SIG-M5 treated with dmso at 0.1 percent for 504 hours (cell line): ENCODE data around the gene ACSL6.
"Not testable (repeated sequence)": the region's sequence is repeated elsewhere in the genome, so short reads cannot be mapped to it uniquely, and the experiment has no call there.

ENCODE experiments used
- DNase-seq: peaks from one replicate; lab custom pipeline; 2025; ENCODE audit not compliant: unreplicated experiment; lab: John Stamatoyannopoulos, UW

ACSL6 gene

DNA sequence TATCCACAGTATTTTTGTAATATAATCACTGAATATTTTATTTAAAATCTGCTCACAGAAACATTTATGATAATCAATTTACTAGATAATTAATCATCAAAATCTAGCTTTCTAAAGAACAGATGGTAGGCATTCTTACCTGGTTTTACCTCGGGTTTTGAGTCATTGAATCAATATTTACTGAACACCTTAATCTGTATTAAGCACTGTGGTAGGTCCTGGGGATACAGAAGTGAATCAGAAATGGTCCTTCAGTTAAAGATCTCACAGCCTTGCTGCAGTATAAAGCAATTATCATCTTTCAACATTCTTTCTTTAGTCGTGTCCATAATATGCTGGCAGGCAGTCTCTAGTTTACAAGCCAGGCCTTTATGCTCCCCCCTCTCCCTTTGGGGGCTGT lies 64.0 kb downstream of the ACSL6 start:
- no peak for DNase-seq

DNA sequence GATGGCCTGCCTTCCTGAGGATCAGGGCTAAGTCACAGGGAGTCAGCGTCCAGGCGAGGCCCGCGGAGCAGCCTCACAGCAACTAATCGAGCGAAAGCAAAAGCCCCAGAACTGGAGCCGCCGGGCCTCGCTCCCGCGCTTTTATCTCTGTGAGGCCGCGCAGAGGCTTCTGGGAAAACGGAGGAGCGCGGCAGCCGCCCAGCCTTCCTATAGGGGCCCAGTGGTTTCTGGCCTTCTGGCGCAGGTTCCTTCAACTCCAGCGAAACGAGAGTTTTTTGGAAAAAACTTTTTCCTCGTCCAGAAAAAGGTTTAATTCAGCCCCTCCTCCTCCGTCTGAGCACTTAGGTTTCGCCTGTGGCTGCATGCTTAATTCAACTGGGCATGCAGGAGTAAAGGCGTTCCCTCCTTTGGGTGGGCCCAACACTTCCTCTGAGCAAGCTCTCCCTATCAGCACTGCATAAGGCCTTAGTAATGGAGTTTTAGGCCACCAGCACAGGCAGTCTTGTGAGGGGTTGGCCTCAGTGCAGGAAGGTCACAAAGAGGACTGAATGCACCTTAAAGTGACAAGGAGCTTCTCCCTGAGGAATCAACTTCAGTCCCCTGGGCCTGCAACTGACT lies 65.8 kb downstream of the ACSL6 start, which contains the start of gene MEIKIN:
TSS of gene MEIKIN (minus strand) at position 113 of the 618 bp plus-strand sequence. CDS start 158 bp downstream, outside the sequence.
- DNase-seq, result no peak

DNA sequence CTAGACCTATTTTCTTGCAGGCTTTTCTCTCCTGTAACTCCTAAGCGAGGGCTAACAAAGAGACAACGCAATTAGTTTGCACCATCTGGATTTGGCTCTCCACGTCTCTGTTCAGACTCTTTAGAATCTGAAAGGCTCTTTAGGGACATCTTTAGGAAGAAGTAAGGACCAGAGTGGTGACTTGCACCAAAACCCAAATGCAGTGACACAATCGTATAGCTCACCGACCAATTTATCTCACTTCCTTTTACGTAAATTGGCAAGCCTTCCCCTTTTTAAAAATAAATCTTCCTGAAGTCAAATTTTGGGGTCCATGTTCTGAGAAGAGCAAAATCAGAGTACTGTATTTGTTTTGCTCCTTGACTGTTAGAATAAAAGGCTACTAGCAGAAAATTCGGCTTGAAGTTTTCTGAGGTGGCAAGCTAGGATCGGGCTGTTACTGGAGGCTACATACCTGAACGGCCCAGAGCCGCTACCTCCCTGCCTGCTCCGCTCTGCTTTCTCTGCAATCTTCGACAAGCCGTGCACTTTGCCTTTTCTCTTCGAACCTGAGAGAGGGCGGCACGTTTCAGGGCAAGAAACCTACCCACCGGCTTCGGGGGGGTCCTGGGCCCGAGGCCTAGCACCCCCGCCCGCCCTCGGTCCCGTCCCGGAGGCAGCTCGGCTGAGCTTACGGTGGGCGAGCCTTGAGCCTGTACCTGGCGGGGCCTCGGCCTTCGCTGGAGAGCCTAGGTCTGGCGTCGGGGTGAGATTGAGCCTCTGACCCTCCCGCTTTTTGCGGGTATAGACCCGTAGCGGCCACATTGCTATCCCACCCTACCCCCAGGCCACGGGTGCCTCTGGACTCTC lies 66.5 kb downstream of the ACSL6 start:
- peak; percentile 71 for DNase-seq

DNA sequence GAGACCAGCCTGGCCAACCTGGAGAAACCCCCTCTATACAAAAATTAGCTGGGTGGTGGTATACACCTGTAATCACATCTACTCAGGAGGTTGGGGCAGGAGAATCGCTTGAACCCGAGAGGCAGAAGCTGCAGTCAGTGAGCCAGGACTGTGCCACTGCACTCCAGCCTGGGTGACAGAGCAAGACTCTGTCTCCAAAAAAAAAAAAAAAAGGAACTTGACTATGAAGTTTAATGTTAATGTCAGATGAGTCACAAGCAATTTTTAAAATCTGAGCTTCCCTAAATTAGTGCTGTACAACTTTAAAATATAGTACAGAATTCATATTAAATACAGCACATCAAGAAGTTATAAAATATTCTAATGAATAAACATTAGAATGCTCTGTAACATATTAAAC lies 67.5 kb downstream of the ACSL6 start:
- DNase-seq, result peak; percentile 11

DNA sequence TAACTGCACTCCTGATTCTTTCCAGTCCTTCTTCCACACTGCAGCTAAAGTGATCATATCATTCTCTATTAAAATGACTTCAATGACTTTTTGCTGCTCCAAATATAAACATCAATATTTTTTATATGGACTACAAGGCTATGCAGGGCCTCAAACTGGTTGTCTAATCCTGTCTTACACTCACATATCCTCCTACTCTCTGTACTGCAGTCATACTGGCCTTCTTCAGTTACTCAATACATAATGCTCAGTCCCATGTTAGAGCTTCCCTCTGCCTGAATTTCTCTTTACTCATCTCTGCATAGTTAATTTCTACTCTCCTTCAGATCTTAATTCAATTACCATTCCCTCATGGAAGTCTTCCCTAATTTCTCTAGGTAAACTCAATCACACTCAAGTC lies 69.4 kb downstream of the ACSL6 start:
- DNase-seq, result no peak

DNA sequence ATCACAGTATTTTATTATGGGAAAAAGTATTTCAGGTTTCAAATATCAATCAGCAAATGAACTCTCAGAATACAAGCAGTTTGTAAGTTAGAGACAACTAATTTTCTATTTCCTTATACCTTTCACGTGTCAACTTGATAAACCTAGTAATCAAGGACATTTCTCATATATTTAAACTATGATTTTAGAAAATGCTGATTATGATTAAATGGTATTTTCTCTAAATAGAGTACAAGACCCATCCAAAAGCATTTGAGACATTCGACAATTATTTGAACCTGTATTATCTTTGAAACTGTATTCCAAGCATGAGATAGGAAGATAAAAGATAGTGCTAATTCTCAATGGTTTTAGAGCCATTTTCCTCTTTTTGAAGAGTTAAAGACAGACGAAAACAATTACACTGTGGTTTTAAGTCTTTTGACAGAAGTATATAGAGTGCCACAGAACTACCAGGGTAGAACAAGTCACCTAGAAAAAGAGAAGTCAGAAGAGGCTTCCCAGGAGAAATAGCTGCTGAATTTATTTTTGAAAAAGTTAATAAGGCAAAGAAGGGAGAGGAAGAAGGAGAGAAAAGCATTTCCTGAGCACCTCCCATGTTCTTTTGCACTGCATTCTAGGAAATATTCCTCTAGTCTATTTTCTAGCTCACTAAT lies 71.6 kb downstream of the ACSL6 start:
- DNase-seq, result no peak

DNA sequence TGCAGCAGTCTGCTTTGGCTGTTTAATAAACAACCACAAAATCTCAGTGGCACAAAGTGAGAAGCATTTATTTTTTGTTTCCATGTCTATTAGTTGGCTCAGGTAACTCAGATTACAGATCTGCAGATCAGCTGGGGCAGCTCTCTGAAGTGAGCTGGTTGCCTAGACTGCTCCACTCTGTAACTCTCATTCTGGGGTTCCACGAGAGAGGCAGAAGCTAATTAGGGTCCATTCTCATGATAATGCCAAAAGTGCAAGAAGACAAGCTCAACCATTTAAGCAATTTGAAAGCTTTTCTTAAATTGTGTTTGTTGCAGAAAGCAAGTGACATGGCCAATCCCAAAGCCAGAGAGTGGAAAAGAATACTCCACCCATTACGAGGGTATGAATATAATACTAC lies 79.2 kb downstream of the ACSL6 start:
- DNase-seq, result no peak

DNA sequence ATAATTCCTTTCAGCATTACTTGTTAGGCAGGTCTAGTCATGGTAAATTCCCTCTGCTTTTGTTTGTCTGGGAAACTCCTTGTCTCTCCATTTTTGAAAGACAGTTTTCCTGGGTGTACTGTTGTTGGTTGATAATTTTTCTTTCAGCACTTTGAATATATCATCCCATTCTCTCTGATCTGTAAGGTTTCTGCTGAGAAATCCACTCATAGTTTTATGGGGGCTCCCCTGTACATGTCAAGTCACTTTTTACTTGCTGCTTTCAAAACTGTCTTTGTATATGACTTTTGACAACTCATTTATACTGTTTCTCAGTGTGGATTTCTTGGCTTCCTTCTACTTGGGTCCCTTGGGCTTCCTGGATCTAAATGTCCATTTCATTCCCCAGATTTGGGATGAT lies 82.5 kb downstream of the ACSL6 start:
- no peak for DNase-seq

DNA sequence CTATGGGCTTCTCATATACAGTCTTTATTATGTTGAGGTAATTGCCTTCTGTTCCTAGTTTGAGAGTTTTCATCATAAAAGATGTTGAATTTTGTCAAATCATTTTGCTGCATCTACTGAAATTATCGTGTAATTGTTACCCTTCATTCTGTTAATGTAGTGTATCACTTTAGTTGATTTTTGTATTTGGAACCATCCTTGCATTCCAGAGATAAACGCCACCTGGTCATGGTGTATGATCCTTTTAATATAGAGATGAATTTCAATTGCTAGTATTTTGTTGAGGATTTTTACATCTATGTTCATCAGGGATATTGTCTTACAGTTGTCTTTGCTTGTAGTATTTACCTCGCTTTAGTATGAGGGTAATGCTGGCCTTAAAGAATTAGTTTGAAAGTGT lies 85.3 kb downstream of the ACSL6 start:
- DNase-seq, result no peak

DNA sequence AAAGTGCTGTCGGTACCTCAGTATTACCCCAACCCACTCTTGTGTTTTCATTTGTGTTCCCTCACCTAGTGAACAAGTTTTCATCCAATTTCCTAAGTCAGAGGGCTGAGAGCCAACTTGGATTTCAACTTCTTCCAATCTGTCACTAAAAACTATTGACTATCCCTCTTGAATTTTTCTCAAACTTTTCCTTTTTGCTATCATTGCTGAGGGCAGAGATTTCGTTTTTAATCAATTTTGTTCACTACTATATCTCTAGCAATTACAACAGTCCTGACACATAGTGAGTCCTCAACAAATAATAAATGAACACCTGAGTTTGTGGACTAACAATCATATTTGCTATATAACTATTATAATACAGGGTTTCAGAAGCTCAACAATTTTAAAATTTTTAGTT lies 95.0 kb downstream of the ACSL6 start:
- no peak for DNase-seq

DNA sequence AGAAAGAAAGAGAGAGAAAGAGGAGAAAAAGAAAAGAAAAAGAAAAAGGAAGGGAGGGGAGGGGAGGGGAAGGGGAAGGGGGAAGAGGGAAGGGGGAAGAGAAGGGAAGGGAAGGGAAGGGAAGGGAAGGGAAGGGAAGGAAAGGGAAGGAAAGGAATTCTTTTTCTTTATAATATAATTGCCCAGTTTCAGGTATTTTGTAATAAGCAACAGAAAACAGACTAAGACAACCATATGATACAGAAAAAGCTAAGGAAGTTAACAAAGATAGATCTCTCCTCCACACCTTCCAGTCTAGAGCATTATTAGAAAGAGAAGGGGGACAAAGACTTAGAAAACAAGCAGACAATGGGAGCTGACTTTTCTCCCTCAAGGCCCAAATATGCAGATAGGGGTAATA lies 97.0 kb downstream of the ACSL6 start:
- no peak for DNase-seq

DNA sequence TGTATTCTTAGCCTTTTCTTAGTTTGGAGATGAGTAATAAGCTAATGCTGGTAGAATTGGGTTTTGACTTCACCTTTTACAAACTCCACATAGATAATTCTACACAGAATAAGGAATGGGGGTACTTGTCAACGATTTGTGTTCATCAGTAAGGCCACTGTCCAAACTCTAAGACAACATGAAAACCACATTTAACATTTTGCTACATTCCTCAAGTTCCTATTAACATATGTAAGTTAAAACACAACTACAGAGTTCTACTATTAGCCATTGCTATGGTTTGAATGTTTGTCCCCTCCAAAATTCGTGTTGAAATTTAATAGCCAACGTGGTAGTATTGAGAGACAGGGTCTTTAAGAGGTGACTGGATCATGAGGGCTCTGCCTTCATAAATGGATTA lies 97.9 kb downstream of the ACSL6 start:
- no peak for DNase-seq

DNA sequence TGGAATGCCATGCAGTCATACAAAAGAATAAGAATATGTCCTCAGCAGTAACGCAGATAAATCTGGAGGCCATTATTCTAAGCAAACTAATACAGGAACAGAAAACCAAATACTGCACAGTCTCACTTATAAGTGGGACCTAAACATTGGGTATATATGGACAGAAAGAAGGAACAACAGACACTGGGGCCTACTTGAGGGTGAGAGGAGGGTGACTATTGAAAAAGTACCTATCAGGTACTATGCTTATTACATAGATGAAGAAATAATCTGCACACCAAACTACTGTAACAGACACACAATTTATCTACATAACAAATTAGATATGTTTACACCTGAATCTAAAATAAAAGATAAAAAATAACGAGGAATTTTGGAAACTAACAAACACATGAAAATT lies 104.8 kb downstream of the ACSL6 start:
- DNase-seq, result no peak

DNA sequence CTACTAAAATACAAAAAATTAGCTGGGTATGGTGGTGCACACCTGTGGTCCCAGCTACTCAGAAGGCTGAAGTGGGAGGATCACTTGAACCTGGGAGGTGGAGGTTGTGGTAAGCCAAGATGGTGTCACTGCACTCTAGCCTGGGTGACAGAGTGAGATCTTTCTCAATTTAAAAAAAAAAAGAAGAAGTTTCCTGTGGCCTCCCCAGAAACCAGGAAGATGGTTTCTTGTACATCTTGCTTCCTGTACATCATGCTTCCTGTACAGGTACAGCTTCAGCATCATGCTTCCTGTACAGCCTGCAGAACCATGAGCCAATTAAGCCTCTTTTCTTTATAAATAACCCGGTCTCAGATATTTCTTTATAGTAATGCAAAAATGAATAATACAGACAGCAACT lies 109.2 kb downstream of the ACSL6 start:
- DNase-seq, result not testable (repeated sequence)
